Right atrium auricular region (tissue), 2 donors: ENCODE results near the gene MAEA. TPM values are rescaled to one million over a fixed set of nuclear protein-coding genes. Genes with fewer than 3 reads are reported as not detected.
A peak's percentile ranks its signal among the peaks of the same experiment; 100 is the strongest.

Experiments
- DNase-seq: peaks from one replicate; pipeline ENCODE4 v3.0.0-alpha.2; 2019; ENCODE audit warnings: low spot score
- H3K27ac ChIP-seq, 2 donors: fragments of 200-600 bp; sonication (generic); 1 replicate in 1 of 2; 2 replicates in 1 of 2; pipeline ENCODE4 v1.5.1; 2016 to 2019
- H3K27me3 ChIP-seq, 2 donors: fragments of 200-600 bp; sonication (generic); one replicate each; pipeline versions ENCODE4 v1.5.1 to v1.6.0; 2017 to 2019
- H3K36me3 ChIP-seq: fragments of 200-600 bp; sonication (generic); one replicate; pipeline ENCODE4 v1.5.1; 2016
- H3K4me1 ChIP-seq, 2 donors: fragments of 200-600 bp; sonication (generic); one replicate each; pipeline versions ENCODE4 v1.5.1 to v1.6.0; 2017 to 2019
- H3K4me3 ChIP-seq, 2 donors: fragments of 200-600 bp; sonication (generic); 1 replicate in 1 of 2; 2 replicates in 1 of 2; pipeline ENCODE4 v1.5.1; 2017 to 2019; ENCODE audit warnings: mild to moderate bottlenecking in 1 of 2, moderate library complexity in 1 of 2
- H3K9me3 ChIP-seq, 2 donors: fragments of 200-600 bp; sonication (generic); one replicate each; pipeline ENCODE4 v1.5.1; 2019
- CTCF ChIP-seq, 2 donors: fragments of 200-600 bp; sonication (generic); IDR thresholded peaks; one replicate each; pipeline ENCODE4 v1.5.1; 2019; ENCODE audit warnings: antibody characterized with exemption in 2 of 2
- total RNA-seq, 2 donors: library from RNA; depleted of rRNA; stranded (reverse); fragments of >200 nt; gene quantifications; one replicate each; pipeline ENCODE4 v1.1.0, GENCODE V29; 2016

The MAEA gene
- total RNA-seq, 2 donors from 2014 or later, result 46.0 to 51.7 TPM

GRCh38 chr4:1350169-1350520, 60.5 kb downstream of the MAEA start:
- H3K4me1 ChIP-seq, result peaks cover 0 to 27% of the 10 kb centered on the region in 2 donors
- TF ChIP-seq CTCF (IDR thresholded peaks at IDR 0.05), result no peak
- no peak overlapping the region for H3K27ac ChIP-seq
- peaks cover 3% of the 10 kb centered on the region for H3K36me3 ChIP-seq
- DNase-seq, result no peak
- H3K27me3 ChIP-seq, result no peaks in the 10 kb centered on the region
- H3K4me3 ChIP-seq, result no peak overlapping the region
- H3K9me3 ChIP-seq, result no peaks in the 10 kb centered on the region

GRCh38 chr4:1351854-1352566, 62.3 kb downstream of the MAEA start:
- peak; percentile 84 for DNase-seq
- Histone ChIP-seq H3K4me3 (no peak overlapping the region), H3K27me3 (no peaks in the 10 kb centered on the region), H3K4me1 (peaks cover 0 to 24% of the 10 kb centered on the region in 2 donors), H3K27ac (no peak overlapping the region), H3K9me3 (no peaks in the 10 kb centered on the region), H3K36me3 (peaks cover 3% of the 10 kb centered on the region)
- TF ChIP-seq CTCF (IDR thresholded peaks at IDR 0.05), result peak; percentile 87 to 97

GRCh38 chr4:1352567-1352900, 62.8 kb downstream of the MAEA start:
- peaks cover 3% of the 10 kb centered on the region for H3K36me3 ChIP-seq
- no peak for TF ChIP-seq CTCF (IDR thresholded peaks at IDR 0.05)
- no peak overlapping the region for H3K27ac ChIP-seq

GRCh38 chr4:1353186-1354055, 63.7 kb downstream of the MAEA start:
- no peaks in the 10 kb centered on the region for H3K27me3 ChIP-seq
- peaks cover 3% of the 10 kb centered on the region for H3K36me3 ChIP-seq
- no peak for TF ChIP-seq CTCF (IDR thresholded peaks at IDR 0.05)
- no peak for DNase-seq
- H3K4me1 ChIP-seq, result peaks cover 0 to 13% of the 10 kb centered on the region in 2 donors
- H3K4me3 ChIP-seq, result no peak overlapping the region
- no peak overlapping the region for H3K27ac ChIP-seq
- no peaks in the 10 kb centered on the region for H3K9me3 ChIP-seq

More at GRCh38 chr4:1352567-1352900, 62.8 kb downstream of the MAEA start:
- Histone ChIP-seq H3K4me1 (peaks cover 0 to 22% of the 10 kb centered on the region in 2 donors), H3K9me3 (no peaks in the 10 kb centered on the region), H3K27me3 (no peaks in the 10 kb centered on the region), H3K4me3 (no peak overlapping the region)
- no peak for DNase-seq

- Histone ChIP-seq H3K4me1 (peaks cover 0 to 10% of the 10 kb centered on the region in 2 donors), H3K27me3 (no peaks in the 10 kb centered on the region), H3K9me3 (no peaks in the 10 kb centered on the region), H3K27ac (no peak overlapping the region), H3K36me3 (peaks cover 3% of the 10 kb centered on the region), H3K4me3 (no peak overlapping the region)
- DNase-seq, result no peak
- TF ChIP-seq CTCF (IDR thresholded peaks at IDR 0.05), result no peak
These were observed 64.7 kb downstream of the MAEA start for GRCh38 chr4:1354136-1354982.
